IgD-negative memory B cell (primary cell): ENCODE data around the gene BPIFB1. TPM values are rescaled to one million over a fixed set of nuclear protein-coding genes. Genes with fewer than 3 reads are reported as not detected.

Source experiments
- H3K27ac Mint-ChIP-seq, 3 donors: one replicate each; pipeline ENCODE4 v1.8.0; 2020 to 2022; ENCODE audit warnings: mild to moderate bottlenecking in 3 of 3, mixed read lengths in 3 of 3, moderate library complexity in 1 of 3
- H3K27me3 Mint-ChIP-seq: one replicate; pipeline ENCODE4 v1.8.0; 2021; ENCODE audit warnings: mixed read lengths
- H3K36me3 Mint-ChIP-seq: one replicate; pipeline ENCODE4 v1.8.0; 2020; ENCODE audit warnings: mild to moderate bottlenecking, mixed read lengths
- H3K4me1 Mint-ChIP-seq, 3 donors: one replicate each; pipeline ENCODE4 v1.8.0; 2020 to 2022; ENCODE audit warnings: mixed read lengths in 3 of 3, mild to moderate bottlenecking in 1 of 3
- H3K4me3 Mint-ChIP-seq, 4 donors: one replicate each; pipeline ENCODE4 v1.8.0; 2020 to 2022; ENCODE audit warnings: mild to moderate bottlenecking in 4 of 4, mixed read lengths in 4 of 4, moderate library complexity in 3 of 4
- H3K9me3 Mint-ChIP-seq, 3 donors: one replicate each; pipeline ENCODE4 v1.8.0; 2020 to 2021; ENCODE audit warnings: mixed read lengths in 3 of 3, mild to moderate bottlenecking in 1 of 3
- polyA plus RNA-seq: library from polyadenylated mRNA; unstranded; fragments of 300-500 nt; fragmentation: Illumina TruSeq; gene quantifications from one replicate; pipeline ENCODE4 v1.2.3, GENCODE V29; 2021

The BPIFB1 gene
- polyA plus RNA-seq, 1 donor from 2014 or later: not detected

- no peak overlapping the region for H3K27ac Mint-ChIP-seq
Observed at GRCh38 chr20:33338467-33339258, 55.6 kb downstream of the BPIFB1 start.

GRCh38 chr20:33339515-33340058 is 56.6 kb downstream of the BPIFB1 start:
- no peak overlapping the region for H3K27ac Mint-ChIP-seq
- peaks cover 6% of the 10 kb centered on the region for H3K27me3 Mint-ChIP-seq
- H3K4me1 Mint-ChIP-seq: peaks cover 10 to 14% (median 13%) of the 10 kb centered on the region in 3 donors
- no peak overlapping the region for H3K4me3 Mint-ChIP-seq
- peaks cover 0 to 5% (median 0%) of the 10 kb centered on the region in 3 donors for H3K9me3 Mint-ChIP-seq
- H3K36me3 Mint-ChIP-seq: peaks cover 6% of the 10 kb centered on the region

More at GRCh38 chr20:33338467-33339258, 55.6 kb downstream of the BPIFB1 start:
- Mint-ChIP-seq H3K4me3 (peak overlapping the region in 1 of 4 donors; percentile 43), H3K27me3 (peaks cover 9% of the 10 kb centered on the region), H3K36me3 (peaks cover 6% of the 10 kb centered on the region), H3K9me3 (peaks cover 0 to 5% (median 0%) of the 10 kb centered on the region in 3 donors), H3K4me1 (peaks cover 10 to 14% (median 13%) of the 10 kb centered on the region in 3 donors)

DNA sequence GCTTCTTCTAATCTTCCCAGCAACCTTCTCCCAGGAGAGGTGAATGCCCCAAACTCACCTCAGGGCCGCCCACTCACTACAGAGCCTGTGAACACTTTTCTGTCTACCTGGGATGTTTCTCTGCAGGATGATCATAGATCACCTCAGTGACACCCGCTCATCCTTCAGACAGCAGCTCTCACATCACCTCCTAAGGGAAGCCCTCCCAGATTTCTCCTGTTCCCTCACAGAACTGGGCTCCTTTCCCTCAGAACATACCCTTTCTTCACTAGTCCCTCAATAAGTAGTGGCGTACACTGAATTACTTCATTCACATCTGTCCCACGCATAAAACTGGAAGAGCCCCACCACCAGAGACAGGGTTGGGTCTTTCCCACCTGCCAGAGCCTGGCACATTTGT is 60.5 kb downstream of the BPIFB1 start:
- Mint-ChIP-seq H3K4me1 (peaks cover 0 to 6% (median 5%) of the 10 kb centered on the region in 3 donors), H3K27me3 (no peaks in the 10 kb centered on the region), H3K4me3 (no peak overlapping the region), H3K36me3 (peaks cover 3% of the 10 kb centered on the region), H3K27ac (no peak overlapping the region), H3K9me3 (no peaks in the 10 kb centered on the region)

DNA sequence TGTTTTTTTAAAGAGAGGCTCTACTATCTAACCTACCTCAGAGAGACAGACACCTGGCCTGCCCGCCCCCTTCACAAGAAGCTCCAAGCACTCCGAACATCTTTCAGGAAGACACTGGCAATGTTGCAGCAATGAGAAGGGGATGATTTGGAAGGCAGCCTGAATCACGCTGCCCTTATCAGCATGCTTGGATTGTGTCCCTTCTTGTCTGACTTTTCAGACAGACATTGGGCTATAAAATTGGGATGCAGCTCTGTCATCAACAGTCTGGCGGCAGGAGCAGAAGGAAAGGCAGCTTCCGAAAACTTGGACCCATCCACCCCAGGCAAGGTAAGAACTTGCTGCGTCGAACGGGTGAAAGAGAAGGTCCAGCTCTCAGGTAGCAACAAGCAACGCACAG is 62.3 kb downstream of the BPIFB1 start:
- peaks cover 0 to 6% (median 5%) of the 10 kb centered on the region in 3 donors for H3K4me1 Mint-ChIP-seq
- no peaks in the 10 kb centered on the region for H3K36me3 Mint-ChIP-seq
- no peak overlapping the region for H3K4me3 Mint-ChIP-seq
- no peak overlapping the region for H3K27ac Mint-ChIP-seq
- H3K9me3 Mint-ChIP-seq: no peaks in the 10 kb centered on the region
- H3K27me3 Mint-ChIP-seq: no peaks in the 10 kb centered on the region

- Mint-ChIP-seq H3K27ac (peak overlapping the region in 1 of 3 donors; percentile 23), H3K4me3 (no peak overlapping the region)
Observed at GRCh38 chr20:33348136-33348937, 65.3 kb downstream of the BPIFB1 start.

GRCh38 chr20:33349493-33349892 is 66.5 kb downstream of the BPIFB1 start:
- Mint-ChIP-seq H3K36me3 (peaks cover 5% of the 10 kb centered on the region), H3K4me3 (no peak overlapping the region), H3K27ac (peak overlapping the region in 1 of 3 donors; percentile 41), H3K4me1 (peaks cover 0 to 6% (median 5%) of the 10 kb centered on the region in 3 donors), H3K9me3 (no peaks in the 10 kb centered on the region), H3K27me3 (no peaks in the 10 kb centered on the region)

More at GRCh38 chr20:33348136-33348937, 65.3 kb downstream of the BPIFB1 start:
- H3K9me3 Mint-ChIP-seq: no peaks in the 10 kb centered on the region
- H3K36me3 Mint-ChIP-seq: peaks cover 5% of the 10 kb centered on the region
- H3K27me3 Mint-ChIP-seq: no peaks in the 10 kb centered on the region
- peaks cover 0 to 6% (median 5%) of the 10 kb centered on the region in 3 donors for H3K4me1 Mint-ChIP-seq

DNA sequence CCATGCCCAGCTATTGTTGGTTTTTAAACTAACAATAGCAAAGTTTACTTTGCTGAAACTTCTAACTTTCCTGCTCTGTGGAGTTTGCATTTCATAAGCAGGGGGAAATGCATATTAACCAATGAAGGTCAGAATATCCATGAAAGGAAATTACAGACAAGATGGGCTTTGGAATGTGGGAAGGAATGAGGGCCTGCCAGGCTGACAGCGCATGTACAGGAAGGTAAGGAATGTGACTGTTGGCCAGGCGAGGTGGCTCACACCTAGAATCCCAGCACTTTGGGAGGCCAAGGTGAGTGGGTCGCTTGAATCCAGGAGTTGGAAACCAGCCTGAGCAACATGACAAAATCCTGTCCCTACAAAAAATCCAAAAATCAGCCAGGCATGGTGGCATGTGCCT is 68.7 kb downstream of the BPIFB1 start:
- Mint-ChIP-seq H3K4me3 (peak overlapping the region in 1 of 4 donors; percentile 8), H3K9me3 (no peaks in the 10 kb centered on the region), H3K27ac (no peak overlapping the region), H3K27me3 (no peaks in the 10 kb centered on the region), H3K4me1 (no peaks in the 10 kb centered on the region), H3K36me3 (peaks cover 9% of the 10 kb centered on the region)

GRCh38 chr20:33352258-33353012 is 69.4 kb downstream of the BPIFB1 start:
- peaks cover 9% of the 10 kb centered on the region for H3K36me3 Mint-ChIP-seq
- no peaks in the 10 kb centered on the region for H3K4me1 Mint-ChIP-seq
- H3K27me3 Mint-ChIP-seq: no peaks in the 10 kb centered on the region
- no peak overlapping the region for H3K27ac Mint-ChIP-seq
- H3K4me3 Mint-ChIP-seq: no peak overlapping the region
- no peaks in the 10 kb centered on the region for H3K9me3 Mint-ChIP-seq

- peaks cover 9% of the 10 kb centered on the region for H3K36me3 Mint-ChIP-seq
- H3K9me3 Mint-ChIP-seq: no peaks in the 10 kb centered on the region
- H3K27me3 Mint-ChIP-seq: no peaks in the 10 kb centered on the region
- no peaks in the 10 kb centered on the region for H3K4me1 Mint-ChIP-seq
- no peak overlapping the region for H3K4me3 Mint-ChIP-seq
- no peak overlapping the region for H3K27ac Mint-ChIP-seq
Observed at GRCh38 chr20:33353013-33353402, 70.0 kb downstream of the BPIFB1 start.

Other genes starting within 250 kb of the BPIFB1 start
- gene BPIFB3, start 229.3 kb upstream of the BPIFB1 start, polyA plus RNA-seq: not detected
- not detected for gene BPIFB4, start 203.6 kb upstream of the BPIFB1 start, polyA plus RNA-seq
- not detected for gene BPIFA2, start 115.1 kb upstream of the BPIFB1 start, polyA plus RNA-seq
- gene BPIFA3, start 65.9 kb upstream of the BPIFB1 start, polyA plus RNA-seq: not detected
- not detected for gene BPIFA1, start 47.2 kb upstream of the BPIFB1 start, polyA plus RNA-seq
- 29.0 TPM for gene CDK5RAP1, start 118.3 kb downstream of the BPIFB1 start, polyA plus RNA-seq
- 13.2 TPM for gene SNTA1, start 160.5 kb downstream of the BPIFB1 start, polyA plus RNA-seq
- 22.8 TPM for gene CBFA2T2, start 206.9 kb downstream of the BPIFB1 start, polyA plus RNA-seq